GM21447 (cell line): ENCODE results near the gene PTGS1.
"Not testable (repeated sequence)": the region's sequence is repeated elsewhere in the genome, so short reads cannot be mapped to it uniquely, and the experiment has no call there.

Experiments
- ATAC-seq: cut with Tn5 transposase; IDR thresholded peaks from one replicate; pipeline ENCODE4 v1.9.1; 2021; ENCODE audit not compliant: unreplicated experiment

The PTGS1 gene

GRCh38 chr9:122346478-122347347, 24.1 kb upstream of the PTGS1 start:
- no peak for ATAC-seq

GRCh38 chr9:122347348-122348287, 23.2 kb upstream of the PTGS1 start:
- ATAC-seq, result no peak

GRCh38 chr9:122348288-122348777, 22.5 kb upstream of the PTGS1 start:
- ATAC-seq, result no peak

- ATAC-seq, result no peak
Observed at GRCh38 chr9:122348791-122349190, 22.0 kb upstream of the PTGS1 start.

GRCh38 chr9:122349201-122349600, 21.6 kb upstream of the PTGS1 start:
- no peak for ATAC-seq

GRCh38 chr9:122350577-122351355, 20.1 kb upstream of the PTGS1 start:
- ATAC-seq, result peak; percentile 77

- no peak for ATAC-seq
Observed at GRCh38 chr9:122354536-122355199, 16.2 kb upstream of the PTGS1 start.

- no peak for ATAC-seq
Observed at GRCh38 chr9:122355336-122355875, 15.4 kb upstream of the PTGS1 start.

GRCh38 chr9:122356627-122357026, 14.2 kb upstream of the PTGS1 start:
- no peak for ATAC-seq

- no peak for ATAC-seq
Observed at GRCh38 chr9:122360891-122361290, 9.9 kb upstream of the PTGS1 start.

GRCh38 chr9:122363131-122363530, 7.7 kb upstream of the PTGS1 start:
- not testable (repeated sequence) for ATAC-seq

GRCh38 chr9:122364117-122364782, 6.6 kb upstream of the PTGS1 start:
- ATAC-seq, result no peak

- ATAC-seq, result no peak
Observed at GRCh38 chr9:122364783-122365150, 6.1 kb upstream of the PTGS1 start.

- no peak for ATAC-seq
Observed at GRCh38 chr9:122366074-122366660, 4.7 kb upstream of the PTGS1 start.

- ATAC-seq, result no peak
Observed at GRCh38 chr9:122367065-122367464, 3.8 kb upstream of the PTGS1 start.

- ATAC-seq, result no peak
Observed at GRCh38 chr9:122367774-122368460, 2.9 kb upstream of the PTGS1 start.

- ATAC-seq, result no peak
Observed at GRCh38 chr9:122368642-122369041, 2.2 kb upstream of the PTGS1 start.

GRCh38 chr9:122370303-122370702, 521 bp upstream of the PTGS1 start:
- ATAC-seq, result peak; percentile 44

GRCh38 chr9:122371846-122372245, 1.0 kb downstream of the PTGS1 start:
- no peak for ATAC-seq
